BE2C (cell line): Measurements from ENCODE around the gene RAB40C.

ENCODE experiments used
- DNase-seq: peaks from one replicate; pipeline ENCODE4 v3.0.0-alpha.2; 2020
- H3K27me3 ChIP-seq: fragments of 250-450 bp; sonication (Bioruptor Pico); 2 replicates; pipeline ENCODE4 v1.5.1; 2020; ENCODE audit warnings: mild to moderate bottlenecking
- H3K36me3 ChIP-seq: fragments of 250-450 bp; sonication (Bioruptor Pico); 2 replicates; pipeline ENCODE4 v1.5.1; 2020; ENCODE audit warnings: mild to moderate bottlenecking
- H3K4me1 ChIP-seq: fragments of 250-450 bp; sonication (Bioruptor Pico); 2 replicates; pipeline ENCODE4 v1.5.1; 2020
- H3K4me3 ChIP-seq: 2 replicates; pipeline ENCODE4 v1.5.1; 2011; ENCODE audit warnings: low read depth, low read length
- H3K9me3 ChIP-seq: fragments of 250-450 bp; sonication (Bioruptor Pico); 2 replicates; pipeline ENCODE4 v1.5.1; 2020
- CTCF ChIP-seq: IDR thresholded peaks from 2 replicates; pipeline ENCODE4 v1.5.1; 2012; ENCODE audit warnings: mild to moderate bottlenecking, low read depth, low read length

RAB40C gene

GRCh38 chr16:634996-635395, 45.1 kb downstream of the RAB40C start:
- Histone ChIP-seq H3K27me3 (no peaks in the 10 kb centered on the region), H3K4me1 (peaks cover 22% of the 10 kb centered on the region), H3K36me3 (peaks cover 10% of the 10 kb centered on the region), H3K9me3 (no peaks in the 10 kb centered on the region), H3K4me3 (peak overlapping the region; percentile 78)
- DNase-seq = no peak
- no peak for TF ChIP-seq CTCF

- peak overlapping the region; percentile 78 for H3K4me3 ChIP-seq
- peaks cover 10% of the 10 kb centered on the region for H3K36me3 ChIP-seq
- no peak for TF ChIP-seq CTCF
- peaks cover 15% of the 10 kb centered on the region for H3K4me1 ChIP-seq
- no peak for DNase-seq
- H3K27me3 ChIP-seq = no peaks in the 10 kb centered on the region
- H3K9me3 ChIP-seq = no peaks in the 10 kb centered on the region
Observed at GRCh38 chr16:635573-636205, 45.8 kb downstream of the RAB40C start.

- peak; percentile 98 for DNase-seq
- TF ChIP-seq CTCF = no peak
- peak within 1 kb of the TSS; percentile 78 for H3K4me3 ChIP-seq
- no peaks in the 10 kb centered on the region for H3K27me3 ChIP-seq
- peaks cover 9% of the 10 kb centered on the region for H3K4me1 ChIP-seq
- no peaks in the 10 kb centered on the region for H3K9me3 ChIP-seq
- peaks cover 10% of the 10 kb centered on the region for H3K36me3 ChIP-seq
Observed at GRCh38 chr16:636206-637080, 46.6 kb downstream of the RAB40C start, which contains the start of gene METTL26. METTL26 (minus strand) TSS chr16:636305; CDS start chr16:636290, 15 bp downstream.

GRCh38 chr16:637081-638018, 47.5 kb downstream of the RAB40C start:
- peak; percentile 97 for DNase-seq
- Histone ChIP-seq H3K36me3 (peaks cover 10% of the 10 kb centered on the region), H3K9me3 (no peaks in the 10 kb centered on the region), H3K27me3 (no peaks in the 10 kb centered on the region), H3K4me3 (peak overlapping the region; percentile 78), H3K4me1 (peaks cover 9% of the 10 kb centered on the region)
- TF ChIP-seq CTCF = no peak

- Histone ChIP-seq H3K27me3 (no peaks in the 10 kb centered on the region), H3K36me3 (peaks cover 10% of the 10 kb centered on the region), H3K4me1 (peaks cover 11% of the 10 kb centered on the region), H3K9me3 (no peaks in the 10 kb centered on the region), H3K4me3 (no peak overlapping the region)
- no peak for DNase-seq
- no peak for TF ChIP-seq CTCF
Observed at GRCh38 chr16:638034-638543, 48.2 kb downstream of the RAB40C start.
